SU-DHL-6 (cell line): ENCODE measurements around the gene NPB.

Source experiments
- EZH2phosphoT487 ChIP-seq: fragments of 200-600 bp; sonication (generic), shearing (Covaris generic); conservative IDR thresholded peaks from 2 replicates; pipeline ENCODE4 v1.6.1; 2018; ENCODE audit warnings: mild to moderate bottlenecking, antibody characterized with exemption, low read length, moderate library complexity, mixed read lengths
- TF ChIP-seq, protein P1 (sequence below): fragments of 200-600 bp; sonication (generic); IDR thresholded peaks from one replicate; pipeline ENCODE4 v1.5.1; 2017; ENCODE audit warnings: antibody characterized with exemption, mild to moderate bottlenecking, low read length, moderate library complexity; ENCODE audit not compliant: insufficient read depth, poor library complexity, severe bottlenecking

DNA sequence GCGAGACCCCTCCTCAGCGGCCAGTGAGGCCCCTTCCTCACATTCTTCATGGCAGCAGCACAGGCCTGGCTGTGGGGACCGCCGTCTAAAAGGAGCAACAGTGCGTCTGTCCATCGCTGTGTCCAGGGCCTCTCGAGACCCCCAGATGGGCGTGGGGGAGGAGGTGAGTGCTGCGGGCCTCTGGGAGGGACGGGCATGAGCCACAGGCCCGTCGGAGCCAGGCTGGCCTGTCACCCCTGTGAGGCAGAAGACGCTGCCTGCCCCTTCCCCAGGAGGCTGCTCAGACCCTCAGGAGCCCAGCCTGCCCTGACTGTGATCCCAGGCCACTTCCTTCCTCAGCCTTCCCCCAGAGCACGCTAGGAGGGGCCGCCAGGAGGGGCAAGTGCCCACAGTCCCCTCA lies 37.2 kb downstream of the NPB start:
- TF ChIP-seq, protein P1, sequence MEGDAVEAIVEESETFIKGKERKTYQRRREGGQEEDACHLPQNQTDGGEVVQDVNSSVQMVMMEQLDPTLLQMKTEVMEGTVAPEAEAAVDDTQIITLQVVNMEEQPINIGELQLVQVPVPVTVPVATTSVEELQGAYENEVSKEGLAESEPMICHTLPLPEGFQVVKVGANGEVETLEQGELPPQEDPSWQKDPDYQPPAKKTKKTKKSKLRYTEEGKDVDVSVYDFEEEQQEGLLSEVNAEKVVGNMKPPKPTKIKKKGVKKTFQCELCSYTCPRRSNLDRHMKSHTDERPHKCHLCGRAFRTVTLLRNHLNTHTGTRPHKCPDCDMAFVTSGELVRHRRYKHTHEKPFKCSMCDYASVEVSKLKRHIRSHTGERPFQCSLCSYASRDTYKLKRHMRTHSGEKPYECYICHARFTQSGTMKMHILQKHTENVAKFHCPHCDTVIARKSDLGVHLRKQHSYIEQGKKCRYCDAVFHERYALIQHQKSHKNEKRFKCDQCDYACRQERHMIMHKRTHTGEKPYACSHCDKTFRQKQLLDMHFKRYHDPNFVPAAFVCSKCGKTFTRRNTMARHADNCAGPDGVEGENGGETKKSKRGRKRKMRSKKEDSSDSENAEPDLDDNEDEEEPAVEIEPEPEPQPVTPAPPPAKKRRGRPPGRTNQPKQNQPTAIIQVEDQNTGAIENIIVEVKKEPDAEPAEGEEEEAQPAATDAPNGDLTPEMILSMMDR: no peak
- no peak for TF ChIP-seq EZH2phosphoT487
